Ishikawa (cell line): ENCODE measurements around the gene ZNF138.

Source experiments
- CEBPB ChIP-seq: IDR thresholded peaks from 2 replicates; pipeline ENCODE4 v1.6.1; 2012
- CREB1 ChIP-seq: IDR thresholded peaks from 2 replicates; pipeline ENCODE4 v1.6.1; 2012; ENCODE audit warnings: low read depth
- EGR1 ChIP-seq: IDR thresholded peaks from 2 replicates; pipeline ENCODE4 v1.6.1; 2012
- EP300 ChIP-seq: IDR thresholded peaks from 2 replicates; pipeline ENCODE4 v1.6.1; 2012; ENCODE audit warnings: borderline replicate concordance
- FOXM1 ChIP-seq: IDR thresholded peaks from 2 replicates; pipeline ENCODE4 v1.6.1; 2012; ENCODE audit warnings: low read depth, borderline replicate concordance
- NFIC ChIP-seq: IDR thresholded peaks from 2 replicates; pipeline ENCODE4 v1.6.1; 2012
- RAD21 ChIP-seq: IDR thresholded peaks from 2 replicates; pipeline ENCODE4 v1.6.1; 2012; ENCODE audit warnings: low read depth
- TAF1 ChIP-seq: IDR thresholded peaks from 2 replicates; pipeline ENCODE4 v1.6.1; 2012; ENCODE audit warnings: low read depth, mild to moderate bottlenecking
- TCF12 ChIP-seq: IDR thresholded peaks from 2 replicates; pipeline ENCODE4 v1.6.1; 2012; ENCODE audit warnings: low read depth
- TEAD4 ChIP-seq: IDR thresholded peaks from 2 replicates; pipeline ENCODE4 v1.6.1; 2012
- YY1 ChIP-seq: IDR thresholded peaks from 2 replicates; pipeline ENCODE4 v1.6.1; 2012; ENCODE audit warnings: low read depth
- ZBTB7A ChIP-seq: IDR thresholded peaks from 2 replicates; pipeline ENCODE4 v1.6.1; 2012; ENCODE audit warnings: low read depth
- TF ChIP-seq, protein P1 (sequence below): IDR thresholded peaks from 2 replicates; pipeline ENCODE4 v1.6.1; 2012; ENCODE audit warnings: low read depth, mild to moderate bottlenecking
- TF ChIP-seq, protein P2 (sequence below): IDR thresholded peaks from 2 replicates; pipeline ENCODE4 v1.6.1; 2012
- TF ChIP-seq, protein P3 (sequence below): IDR thresholded peaks from 2 replicates; pipeline ENCODE4 v1.6.1; 2012

ZNF138 gene

DNA sequence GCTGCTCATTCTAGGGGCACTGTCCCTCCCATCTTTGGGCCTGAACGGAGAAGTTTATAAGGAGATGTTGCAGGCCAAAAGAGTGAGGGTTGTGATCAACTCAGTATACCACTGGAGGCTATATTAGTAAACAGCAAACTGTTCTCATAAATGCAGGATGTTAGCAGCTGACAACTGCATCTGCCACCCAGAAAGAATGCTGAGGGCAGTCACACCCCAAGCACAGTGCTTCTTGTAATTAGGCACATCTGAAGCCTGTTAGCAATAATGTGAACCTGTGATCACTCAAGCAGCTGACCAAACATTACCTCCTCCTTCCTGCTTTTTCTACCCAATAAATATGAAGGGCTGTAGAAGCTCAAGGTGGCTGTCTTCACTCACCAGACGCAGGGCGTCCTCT is 38.4 kb upstream of the ZNF138 start:
- TF ChIP-seq YY1 (no peak), TEAD4 (no peak), CREB1 (no peak), EP300 (no peak), TAF1 (no peak), ZBTB7A (no peak), FOXM1 (no peak), NFIC (no peak), CEBPB (no peak), TCF12 (no peak)
- TF ChIP-seq, protein P1, sequence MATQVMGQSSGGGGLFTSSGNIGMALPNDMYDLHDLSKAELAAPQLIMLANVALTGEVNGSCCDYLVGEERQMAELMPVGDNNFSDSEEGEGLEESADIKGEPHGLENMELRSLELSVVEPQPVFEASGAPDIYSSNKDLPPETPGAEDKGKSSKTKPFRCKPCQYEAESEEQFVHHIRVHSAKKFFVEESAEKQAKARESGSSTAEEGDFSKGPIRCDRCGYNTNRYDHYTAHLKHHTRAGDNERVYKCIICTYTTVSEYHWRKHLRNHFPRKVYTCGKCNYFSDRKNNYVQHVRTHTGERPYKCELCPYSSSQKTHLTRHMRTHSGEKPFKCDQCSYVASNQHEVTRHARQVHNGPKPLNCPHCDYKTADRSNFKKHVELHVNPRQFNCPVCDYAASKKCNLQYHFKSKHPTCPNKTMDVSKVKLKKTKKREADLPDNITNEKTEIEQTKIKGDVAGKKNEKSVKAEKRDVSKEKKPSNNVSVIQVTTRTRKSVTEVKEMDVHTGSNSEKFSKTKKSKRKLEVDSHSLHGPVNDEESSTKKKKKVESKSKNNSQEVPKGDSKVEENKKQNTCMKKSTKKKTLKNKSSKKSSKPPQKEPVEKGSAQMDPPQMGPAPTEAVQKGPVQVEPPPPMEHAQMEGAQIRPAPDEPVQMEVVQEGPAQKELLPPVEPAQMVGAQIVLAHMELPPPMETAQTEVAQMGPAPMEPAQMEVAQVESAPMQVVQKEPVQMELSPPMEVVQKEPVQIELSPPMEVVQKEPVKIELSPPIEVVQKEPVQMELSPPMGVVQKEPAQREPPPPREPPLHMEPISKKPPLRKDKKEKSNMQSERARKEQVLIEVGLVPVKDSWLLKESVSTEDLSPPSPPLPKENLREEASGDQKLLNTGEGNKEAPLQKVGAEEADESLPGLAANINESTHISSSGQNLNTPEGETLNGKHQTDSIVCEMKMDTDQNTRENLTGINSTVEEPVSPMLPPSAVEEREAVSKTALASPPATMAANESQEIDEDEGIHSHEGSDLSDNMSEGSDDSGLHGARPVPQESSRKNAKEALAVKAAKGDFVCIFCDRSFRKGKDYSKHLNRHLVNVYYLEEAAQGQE = no peak
- TF ChIP-seq, protein P2, sequence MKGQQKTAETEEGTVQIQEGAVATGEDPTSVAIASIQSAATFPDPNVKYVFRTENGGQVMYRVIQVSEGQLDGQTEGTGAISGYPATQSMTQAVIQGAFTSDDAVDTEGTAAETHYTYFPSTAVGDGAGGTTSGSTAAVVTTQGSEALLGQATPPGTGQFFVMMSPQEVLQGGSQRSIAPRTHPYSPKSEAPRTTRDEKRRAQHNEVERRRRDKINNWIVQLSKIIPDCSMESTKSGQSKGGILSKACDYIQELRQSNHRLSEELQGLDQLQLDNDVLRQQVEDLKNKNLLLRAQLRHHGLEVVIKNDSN = no peak

DNA sequence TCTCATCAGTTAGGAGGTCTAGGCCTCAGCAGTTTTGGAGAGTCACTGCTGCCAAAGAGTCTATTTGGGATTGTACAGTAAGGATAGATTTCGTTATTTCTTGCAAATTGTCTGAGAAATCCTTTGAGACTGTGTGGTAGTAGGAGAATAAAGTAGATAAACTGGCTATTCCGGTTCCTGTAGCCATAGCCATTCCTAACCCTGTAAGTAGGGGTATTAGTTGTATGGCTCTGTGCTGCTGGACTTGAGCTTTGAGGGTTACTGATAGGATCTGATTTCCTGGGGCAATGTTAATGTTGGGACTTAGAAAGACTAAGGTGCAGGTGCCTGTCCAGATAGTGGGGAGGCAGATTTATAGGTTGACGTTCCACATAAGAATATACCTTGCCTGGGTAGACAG is 36.1 kb upstream of the ZNF138 start:
- TF ChIP-seq CREB1 = no peak
- TF ChIP-seq FOXM1 = no peak
- no peak for TF ChIP-seq TEAD4
- TF ChIP-seq YY1 = no peak
- no peak for TF ChIP-seq TAF1
- no peak for TF ChIP-seq ZBTB7A
- no peak for TF ChIP-seq TCF12
- TF ChIP-seq RAD21 = no peak
- no peak for TF ChIP-seq NFIC
- no peak for TF ChIP-seq EGR1
- TF ChIP-seq, protein P2 = no peak
- no peak for TF ChIP-seq EP300
- TF ChIP-seq CEBPB = no peak
- TF ChIP-seq, protein P3, sequence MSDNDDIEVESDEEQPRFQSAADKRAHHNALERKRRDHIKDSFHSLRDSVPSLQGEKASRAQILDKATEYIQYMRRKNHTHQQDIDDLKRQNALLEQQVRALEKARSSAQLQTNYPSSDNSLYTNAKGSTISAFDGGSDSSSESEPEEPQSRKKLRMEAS = no peak

DNA sequence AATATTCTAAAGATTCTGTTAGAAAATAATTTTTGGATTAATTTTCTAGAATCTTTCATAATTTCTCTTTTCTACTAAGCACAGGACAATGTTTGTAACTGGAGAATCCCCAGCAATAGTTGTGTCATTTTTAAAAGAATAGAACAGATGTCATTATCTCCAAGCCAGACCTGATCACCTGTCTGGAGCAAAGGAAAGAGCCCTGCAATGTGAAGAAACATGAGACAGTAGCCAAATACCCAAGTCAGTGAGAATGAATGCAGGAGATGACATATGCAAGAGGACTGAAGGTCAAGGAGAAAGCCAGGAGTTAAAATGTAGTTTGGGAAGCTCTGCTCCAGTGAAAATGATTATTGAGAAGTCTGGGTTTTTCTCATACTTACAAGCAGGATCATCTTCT is 25.4 kb upstream of the ZNF138 start:
- TF ChIP-seq EP300 (no peak), CREB1 (no peak), CEBPB (no peak), TEAD4 (no peak), RAD21 (no peak), NFIC (no peak), EGR1 (no peak), TAF1 (no peak), ZBTB7A (no peak), TCF12 (no peak)
- TF ChIP-seq, protein P1 = no peak
- TF ChIP-seq, protein P2 = no peak
- TF ChIP-seq, protein P3 = no peak

DNA sequence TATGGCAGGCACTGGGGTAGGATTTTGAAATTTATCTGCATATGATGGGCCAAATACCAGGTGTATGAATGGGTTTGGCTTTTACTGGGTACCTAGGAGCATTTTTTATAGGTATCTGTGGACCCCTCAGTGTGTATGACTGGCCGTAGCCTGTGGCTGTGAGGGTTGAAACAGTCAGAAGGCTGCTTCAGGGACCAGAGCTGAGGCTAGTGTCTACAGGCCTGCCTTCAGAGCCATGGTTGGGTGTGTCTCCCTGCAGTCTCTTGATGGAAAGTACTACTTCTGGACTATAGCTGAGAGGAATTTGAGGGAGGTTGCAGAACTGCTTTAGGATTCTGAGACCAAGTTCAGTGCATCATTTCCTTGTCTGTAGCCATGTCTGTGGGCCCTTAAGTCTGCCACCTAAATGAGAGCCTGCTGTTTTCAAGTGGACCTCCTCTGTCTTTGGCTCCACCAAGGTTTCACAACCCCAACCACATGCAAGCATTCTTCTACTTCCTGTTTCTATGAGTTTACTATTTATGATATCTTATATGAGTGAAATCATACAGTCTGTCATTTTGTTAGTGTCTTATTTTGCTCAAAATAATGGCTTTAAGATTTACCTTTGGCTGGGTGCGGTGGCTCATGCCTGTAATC is 19.9 kb upstream of the ZNF138 start:
- TF ChIP-seq YY1 = no peak
- TF ChIP-seq CREB1 = no peak
- TF ChIP-seq FOXM1 = no peak
- no peak for TF ChIP-seq EGR1
- TF ChIP-seq RAD21 = no peak
- TF ChIP-seq TAF1 = no peak
- TF ChIP-seq, protein P3 = no peak
- no peak for TF ChIP-seq ZBTB7A
- no peak for TF ChIP-seq CEBPB
- TF ChIP-seq NFIC = no peak
- TF ChIP-seq, protein P2 = no peak
- TF ChIP-seq EP300 = no peak

DNA sequence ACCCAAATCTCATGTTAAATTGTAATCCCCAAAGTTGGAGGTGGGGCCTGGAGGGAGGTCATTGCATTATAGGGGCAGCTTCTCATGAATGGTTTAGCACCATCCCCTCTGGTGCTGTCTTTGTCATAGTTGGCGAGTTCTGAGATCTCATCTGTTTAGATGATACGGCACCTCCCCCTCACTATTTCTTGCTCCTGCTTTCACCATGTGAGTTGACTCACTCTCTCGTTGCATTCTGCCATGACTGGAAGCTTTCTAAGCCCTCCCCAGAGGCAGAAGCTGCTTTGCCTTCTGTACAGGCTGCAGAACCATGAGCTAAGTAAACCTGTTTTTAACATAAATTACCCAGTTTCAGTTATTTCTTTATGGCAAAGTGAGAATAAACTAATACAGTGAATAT is 18.9 kb upstream of the ZNF138 start:
- TF ChIP-seq CREB1 = no peak
- TF ChIP-seq CEBPB = no peak
- TF ChIP-seq, protein P1 = no peak
